ENCODE data around the gene BORA. TPM values are rescaled to one million over a fixed set of nuclear protein-coding genes. Genes with fewer than 3 reads are reported as not detected.

BORA gene
- total and polyA plus RNA-seq, 2 of the 13 experiments (the other 11 are each of a cell fraction or from before 2014, with no cell fraction given), result 4.0 to 17.4 TPM

GRCh38 chr13:72726726-72727416 lies 852 bp upstream of the BORA start (continued):
- TF ChIP-seq KIAA2018 (CRISPR knock-in tag; IDR thresholded peaks at IDR 0.05; ENCODE audit: borderline replicate concordance) (no peak), NFE2 (CRISPR knock-in tag; IDR thresholded peaks at IDR 0.05) (no peak), ZNF607 (CRISPR knock-in tag; IDR thresholded peaks at IDR 0.05; ENCODE audit: borderline replicate concordance) (0 out of 2 replicates have a peak, but pooled peaks have one; percentile 60), ZNF512 (CRISPR knock-in tag; IDR thresholded peaks at IDR 0.05) (no peak), CHD2 (IDR thresholded peaks at IDR 0.05; ENCODE audit: low read depth, low read length) (peak; percentile 73), ZNF580 (CRISPR knock-in tag; IDR thresholded peaks at IDR 0.05; ENCODE audit: borderline replicate concordance, low read depth) (no peak)
